ENCODE measurements around the gene SLC23A2. TPM values are rescaled to one million over a fixed set of nuclear protein-coding genes. Genes with fewer than 3 reads are reported as not detected.
"Not testable (repeated sequence)": the region's sequence is repeated elsewhere in the genome, so short reads cannot be mapped to it uniquely, and the experiment has no call there.

Gene SLC23A2
- total and polyA plus RNA-seq, 12 donors: 51.0 to 294 (median 145) TPM

GRCh38 chr20:5039255-5039657 is 37.9 kb upstream of the SLC23A2 start:
- TF ChIP-seq POLR2A (IDR thresholded peaks at IDR 0.05): no peak
- no peak for TF ChIP-seq CTCF (IDR thresholded peaks at IDR 0.05)
- WGBS, 4 donors: 74 to 80% (median 76%) methylated on average over 8 of the region's 8 CpGs
- Histone ChIP-seq H3K27me3 (no peaks in the 10 kb centered on the region), H3K4me1 (replicated peaks in 1 of 2) (peaks cover 0 to 5% of the 10 kb centered on the region in 2 donors), H3K36me3 (replicated peaks in 1 of 2) (no peaks in the 10 kb centered on the region), H3K27ac (no peak overlapping the region), H3K4me3 (no peak overlapping the region), H3K9me3 (replicated peaks in 1 of 3) (no peaks in the 10 kb centered on the region)
- intact Hi-C loops (cut with DNase I): no loop called here
- no peak for DNase-seq

GRCh38 chr20:5036828-5037227 is 35.5 kb upstream of the SLC23A2 start:
- H3K9me3 ChIP-seq (replicated peaks in 1 of 3): no peaks in the 10 kb centered on the region
- no peak for DNase-seq
- no peaks in the 10 kb centered on the region for H3K36me3 ChIP-seq (replicated peaks in 1 of 2)
- no peak for TF ChIP-seq POLR2A (IDR thresholded peaks at IDR 0.05)
- WGBS, 4 donors: 46 to 80% (median 69%) methylated on average over 2 of the region's 2 CpGs
- H3K27ac ChIP-seq: no peak overlapping the region
- intact Hi-C loops (cut with DNase I): no loop called here
- H3K4me3 ChIP-seq: no peak overlapping the region
- peaks cover 0 to 5% of the 10 kb centered on the region in 2 donors for H3K4me1 ChIP-seq (replicated peaks in 1 of 2)
- no peaks in the 10 kb centered on the region for H3K27me3 ChIP-seq

- H3K27ac ChIP-seq; H3K27me3 ChIP-seq; H3K4me1 ChIP-seq (replicated peaks in 1 of 2); intact Hi-C loops (cut with DNase I); H3K9me3 ChIP-seq (replicated peaks in 1 of 3); DNase-seq; H3K36me3 ChIP-seq (replicated peaks in 1 of 2); H3K4me3 ChIP-seq: not testable (repeated sequence)
- 67 to 83% (median 70%) methylated on average over 1 of the region's 1 CpG; no CpG with 5 or more reads in 1 of the 4 donors for WGBS, 4 donors
These were observed 34.2 kb upstream of the SLC23A2 start for GRCh38 chr20:5035518-5035917.

- H3K4me3 ChIP-seq: no peak overlapping the region
- no peak for DNase-seq
- intact Hi-C loops (cut with DNase I): no loop called here
- no peaks in the 10 kb centered on the region for H3K9me3 ChIP-seq (replicated peaks in 1 of 3)
- H3K27ac ChIP-seq: no peak overlapping the region
- no peaks in the 10 kb centered on the region for H3K27me3 ChIP-seq
- H3K36me3 ChIP-seq (replicated peaks in 1 of 2): no peaks in the 10 kb centered on the region
- 32 to 56% (median 55%) methylated on average over 2 of the region's 2 CpGs for WGBS, 4 donors
- TF ChIP-seq POLR2A (IDR thresholded peaks at IDR 0.05) (no peak), CTCF (IDR thresholded peaks at IDR 0.05) (no peak)
- H3K4me1 ChIP-seq (replicated peaks in 1 of 2): no peaks in the 10 kb centered on the region
These were observed 32.3 kb upstream of the SLC23A2 start for GRCh38 chr20:5033566-5033965.

- H3K27me3 ChIP-seq; DNase-seq; H3K4me1 ChIP-seq (replicated peaks in 1 of 2); H3K9me3 ChIP-seq (replicated peaks in 1 of 3); H3K27ac ChIP-seq; intact Hi-C loops (cut with DNase I); H3K36me3 ChIP-seq (replicated peaks in 1 of 2); H3K4me3 ChIP-seq: not testable (repeated sequence)
- WGBS, 4 donors: 93 to 96% (median 95%) methylated on average over 10 of the region's 10 CpGs
These were observed 30.4 kb upstream of the SLC23A2 start for GRCh38 chr20:5031701-5032100.

GRCh38 chr20:5031206-5031557 is 29.9 kb upstream of the SLC23A2 start:
- no peak for DNase-seq
- no peak overlapping the region for H3K27ac ChIP-seq
- TF ChIP-seq POLR2A (IDR thresholded peaks at IDR 0.05) (no peak), CTCF (IDR thresholded peaks at IDR 0.05) (no peak)
- H3K4me3 ChIP-seq: no peak overlapping the region
- no peaks in the 10 kb centered on the region for H3K9me3 ChIP-seq (replicated peaks in 1 of 3)
- no peaks in the 10 kb centered on the region for H3K27me3 ChIP-seq
- intact Hi-C loops (cut with DNase I): no loop called here
- H3K4me1 ChIP-seq (replicated peaks in 1 of 2): no peaks in the 10 kb centered on the region
- no peaks in the 10 kb centered on the region for H3K36me3 ChIP-seq (replicated peaks in 1 of 2)
- 84 to 93% (median 86%) methylated on average over 10 of the region's 10 CpGs for WGBS, 4 donors
